ENCODE results near the gene NDST4. TPM values are rescaled to one million over a fixed set of nuclear protein-coding genes. Genes with fewer than 3 reads are reported as not detected.

The NDST4 gene
- total RNA-seq, 4 donors from 2014 or later = not detected

DNA sequence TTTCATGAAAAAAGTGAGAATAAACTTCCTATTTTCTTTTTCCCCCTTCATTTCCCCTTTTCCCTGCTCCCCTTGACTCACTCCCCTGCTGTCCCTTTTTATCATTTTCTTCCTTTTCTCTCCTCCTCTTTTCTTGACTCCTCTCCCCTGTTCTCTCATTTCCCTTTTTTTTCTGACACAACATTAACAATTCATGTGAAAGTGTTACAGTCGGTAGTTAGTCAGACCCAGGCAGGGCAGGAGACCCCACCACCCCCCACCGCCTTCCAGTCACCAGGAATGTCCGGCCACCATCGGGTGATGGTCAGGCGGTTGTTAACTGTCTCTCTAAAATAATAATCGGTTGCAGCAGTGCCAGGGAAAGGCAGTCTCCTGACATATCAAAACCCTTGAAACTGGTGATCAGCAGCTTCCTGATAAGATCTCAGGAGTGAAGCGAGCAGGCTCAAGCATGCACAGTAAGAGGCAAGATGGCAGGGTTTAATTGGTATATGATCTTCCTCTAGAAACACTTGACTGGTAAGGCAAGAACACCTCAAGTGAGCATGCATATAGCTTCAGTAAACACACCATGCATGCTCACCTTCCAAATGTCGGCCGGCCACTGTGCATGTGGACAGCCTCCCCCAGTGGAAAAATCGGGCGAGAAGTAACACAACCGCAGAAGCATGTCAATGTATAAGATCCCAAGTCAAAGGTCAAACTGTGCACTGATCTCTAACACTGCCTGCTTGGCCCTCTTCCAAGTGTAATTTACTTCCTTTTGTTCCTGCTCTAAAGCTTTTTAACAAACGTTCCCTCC, 191.4 kb downstream of the NDST4 start:
- Histone ChIP-seq H3K4me1 (no peaks in the 10 kb centered on the region), H3K4me3 (no peak overlapping the region), H3K27ac (no peak overlapping the region), H3K36me3 (no peaks in the 10 kb centered on the region), H3K27me3 (no peaks in the 10 kb centered on the region), H3K9me3 (no peaks in the 10 kb centered on the region)
- TF ChIP-seq, protein P1, sequence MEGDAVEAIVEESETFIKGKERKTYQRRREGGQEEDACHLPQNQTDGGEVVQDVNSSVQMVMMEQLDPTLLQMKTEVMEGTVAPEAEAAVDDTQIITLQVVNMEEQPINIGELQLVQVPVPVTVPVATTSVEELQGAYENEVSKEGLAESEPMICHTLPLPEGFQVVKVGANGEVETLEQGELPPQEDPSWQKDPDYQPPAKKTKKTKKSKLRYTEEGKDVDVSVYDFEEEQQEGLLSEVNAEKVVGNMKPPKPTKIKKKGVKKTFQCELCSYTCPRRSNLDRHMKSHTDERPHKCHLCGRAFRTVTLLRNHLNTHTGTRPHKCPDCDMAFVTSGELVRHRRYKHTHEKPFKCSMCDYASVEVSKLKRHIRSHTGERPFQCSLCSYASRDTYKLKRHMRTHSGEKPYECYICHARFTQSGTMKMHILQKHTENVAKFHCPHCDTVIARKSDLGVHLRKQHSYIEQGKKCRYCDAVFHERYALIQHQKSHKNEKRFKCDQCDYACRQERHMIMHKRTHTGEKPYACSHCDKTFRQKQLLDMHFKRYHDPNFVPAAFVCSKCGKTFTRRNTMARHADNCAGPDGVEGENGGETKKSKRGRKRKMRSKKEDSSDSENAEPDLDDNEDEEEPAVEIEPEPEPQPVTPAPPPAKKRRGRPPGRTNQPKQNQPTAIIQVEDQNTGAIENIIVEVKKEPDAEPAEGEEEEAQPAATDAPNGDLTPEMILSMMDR (IDR thresholded peaks at IDR 0.05) = no peak
- no peak for TF ChIP-seq POLR2A (IDR thresholded peaks at IDR 0.05)
- 59 to 67% methylated on average over 12 to 13 of the region's 13 CpGs for WGBS, 2 donors
- intact Hi-C loops (cut with DNase I) = no loop called here
- no peak for DNase-seq

DNA sequence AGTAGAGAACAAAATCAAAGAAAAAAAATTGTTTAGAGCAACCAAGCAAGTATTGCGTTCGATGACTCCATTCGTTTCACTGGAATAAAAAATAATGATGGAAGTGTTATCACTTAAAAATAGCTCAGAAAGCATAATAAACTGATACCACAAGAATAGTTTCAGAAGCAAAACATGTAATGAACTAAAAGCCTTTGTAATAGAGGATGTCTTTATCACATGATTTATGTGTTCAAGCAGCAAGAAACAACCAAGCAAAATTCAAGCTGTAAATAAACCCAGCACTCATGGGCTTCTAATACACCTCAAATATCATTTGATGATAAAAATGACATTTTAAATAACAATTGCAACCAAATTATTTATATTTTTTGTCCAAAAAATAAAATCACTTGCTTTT, 192.2 kb downstream of the NDST4 start:
- Histone ChIP-seq H3K9me3 (no peaks in the 10 kb centered on the region), H3K4me3 (no peak overlapping the region), H3K4me1 (no peaks in the 10 kb centered on the region), H3K27ac (no peak overlapping the region), H3K27me3 (no peaks in the 10 kb centered on the region), H3K36me3 (no peaks in the 10 kb centered on the region)
- no peak for DNase-seq
- no peak for TF ChIP-seq POLR2A (IDR thresholded peaks at IDR 0.05)
- TF ChIP-seq, protein P1 (IDR thresholded peaks at IDR 0.05) = no peak
- intact Hi-C loops (cut with DNase I) = no loop called here
- 51 to 60% methylated on average over 3 of the region's 3 CpGs for whole genome bisulfite sequencing, 2 donors

DNA sequence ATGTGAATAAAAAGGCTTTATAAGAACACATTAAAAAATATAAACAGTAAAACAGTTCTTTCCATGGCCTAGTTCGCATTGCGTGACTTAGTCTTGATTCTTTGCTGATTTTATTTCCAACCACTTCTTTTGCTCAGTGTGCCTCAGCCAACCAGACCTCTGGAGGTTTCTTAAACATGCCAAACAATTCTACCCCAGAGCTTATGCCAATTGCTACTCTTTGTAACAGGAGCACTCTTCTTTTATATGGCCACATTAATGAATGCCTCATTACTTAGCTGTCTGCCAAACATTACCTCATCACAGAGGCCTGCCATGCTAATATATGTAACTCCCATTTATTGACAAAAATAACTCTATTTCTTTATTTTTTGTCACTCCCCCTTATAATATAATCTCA, 202.3 kb downstream of the NDST4 start:
- no peaks in the 10 kb centered on the region for H3K9me3 ChIP-seq
- TF ChIP-seq POLR2A (IDR thresholded peaks at IDR 0.05) = no peak
- TF ChIP-seq, protein P1 (IDR thresholded peaks at IDR 0.05) = no peak
- no peaks in the 10 kb centered on the region for H3K4me1 ChIP-seq
- no peaks in the 10 kb centered on the region for H3K27me3 ChIP-seq
- no peak for DNase-seq
- H3K4me3 ChIP-seq = no peak overlapping the region
- H3K36me3 ChIP-seq = no peaks in the 10 kb centered on the region
- intact Hi-C loops (cut with DNase I) = no loop called here
- 91 to 97% methylated on average over 2 of the region's 2 CpGs for WGBS, 2 donors
- H3K27ac ChIP-seq = no peak overlapping the region

DNA sequence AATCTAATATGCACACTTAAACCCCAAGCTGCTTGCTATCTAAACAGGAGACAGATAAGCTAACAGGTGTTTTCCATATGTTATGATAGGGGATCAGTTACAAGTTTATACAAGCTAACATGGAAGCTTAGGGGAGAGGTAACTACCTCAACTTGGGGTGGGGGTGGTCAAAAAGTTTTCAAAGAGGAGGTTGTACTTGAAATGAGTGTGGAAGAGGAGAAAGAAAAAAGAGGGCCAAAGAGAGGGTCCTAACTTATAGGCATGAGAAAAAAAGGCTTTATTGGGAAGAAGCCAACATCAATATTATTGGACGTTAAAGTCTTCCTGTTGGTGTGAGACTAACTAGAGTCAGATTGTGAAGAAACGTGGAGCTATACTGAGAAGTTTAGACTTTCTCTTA, 205.9 kb downstream of the NDST4 start:
- Histone ChIP-seq H3K9me3 (no peaks in the 10 kb centered on the region), H3K27ac (no peak overlapping the region), H3K36me3 (no peaks in the 10 kb centered on the region), H3K27me3 (no peaks in the 10 kb centered on the region), H3K4me3 (no peak overlapping the region), H3K4me1 (no peaks in the 10 kb centered on the region)
- TF ChIP-seq, protein P1 (IDR thresholded peaks at IDR 0.05) = no peak
- no peak for TF ChIP-seq POLR2A (IDR thresholded peaks at IDR 0.05)
- intact Hi-C loops (cut with DNase I) = no loop called here
- 24 to 33% methylated on average over 2 of the region's 2 CpGs for WGBS, 2 donors
- no peak for DNase-seq

DNA sequence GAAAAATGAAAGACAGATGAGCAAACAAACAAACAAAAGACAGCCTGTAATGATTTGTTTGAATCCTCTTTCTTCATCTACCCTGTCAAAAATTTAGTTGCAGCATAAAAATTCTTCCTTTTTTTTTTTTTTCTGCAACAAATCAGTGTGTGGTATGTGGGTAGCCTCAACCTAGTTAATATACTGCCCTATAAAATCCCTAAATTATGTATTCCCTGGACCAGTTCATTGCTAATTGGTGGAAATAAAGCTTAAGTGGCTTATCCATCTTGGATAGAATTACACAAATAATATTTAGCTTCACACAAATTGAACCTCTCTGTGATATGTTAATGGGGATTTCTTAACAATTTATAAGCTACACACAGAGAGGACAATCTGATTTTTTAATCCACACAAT, 208.4 kb downstream of the NDST4 start:
- Histone ChIP-seq H3K9me3 (no peaks in the 10 kb centered on the region), H3K27me3 (no peaks in the 10 kb centered on the region), H3K4me1 (no peaks in the 10 kb centered on the region), H3K36me3 (no peaks in the 10 kb centered on the region), H3K27ac (no peak overlapping the region), H3K4me3 (no peak overlapping the region)
- no peak for DNase-seq
- intact Hi-C loops (cut with DNase I) = no loop called here
- TF ChIP-seq, protein P1 (IDR thresholded peaks at IDR 0.05) = no peak
- no peak for TF ChIP-seq POLR2A (IDR thresholded peaks at IDR 0.05)
